ENCODE measurements around the gene LCT. TPM values are rescaled to one million over a fixed set of nuclear protein-coding genes. Genes with fewer than 3 reads are reported as not detected.
"Not testable (repeated sequence)": the region's sequence is repeated elsewhere in the genome, so short reads cannot be mapped to it uniquely, and the experiment has no call there.

The LCT gene
- total RNA-seq, 1 donor from 2014 or later = 0.64 TPM

- intact Hi-C loops (cut with micrococcal nuclease) = no loop called here
These were observed 4.1 kb downstream of the LCT start for GRCh38 chr2:135832891-135833290.

- intact Hi-C loops (cut with micrococcal nuclease) = no loop called here
These were observed 5.7 kb downstream of the LCT start for GRCh38 chr2:135831180-135831812.

- intact Hi-C loops (cut with micrococcal nuclease) = no loop called here
These were observed 7.4 kb downstream of the LCT start for GRCh38 chr2:135829378-135830135.

- intact Hi-C loops (cut with micrococcal nuclease) = no loop called here
These were observed 10.4 kb downstream of the LCT start for GRCh38 chr2:135826544-135826943.

- intact Hi-C loops (cut with micrococcal nuclease) = no loop called here
These were observed 11.3 kb downstream of the LCT start for GRCh38 chr2:135825550-135826176.

- intact Hi-C loops (cut with micrococcal nuclease) = no loop called here
These were observed 11.9 kb downstream of the LCT start for GRCh38 chr2:135825131-135825530.

- intact Hi-C loops (cut with micrococcal nuclease) = no loop called here
These were observed 14.1 kb downstream of the LCT start for GRCh38 chr2:135822855-135823254.

GRCh38 chr2:135821190-135821589 lies 15.8 kb downstream of the LCT start:
- intact Hi-C loops (cut with micrococcal nuclease) = no loop called here

GRCh38 chr2:135820003-135820618 lies 16.9 kb downstream of the LCT start:
- intact Hi-C loops (cut with micrococcal nuclease) = loop anchor here (1.0 kb wide), 3 partner anchors 56 to 564 kb away; partner anchors contain the start of gene MCM6

GRCh38 chr2:135818937-135819610 lies 17.9 kb downstream of the LCT start:
- intact Hi-C loops (cut with micrococcal nuclease) = no loop called here

GRCh38 chr2:135817951-135818350 lies 19.0 kb downstream of the LCT start:
- intact Hi-C loops (cut with micrococcal nuclease) = no loop called here

- intact Hi-C loops (cut with micrococcal nuclease) = no loop called here
These were observed 19.5 kb downstream of the LCT start for GRCh38 chr2:135817466-135817865.

- intact Hi-C loops (cut with micrococcal nuclease) = no loop called here
These were observed 21.7 kb downstream of the LCT start for GRCh38 chr2:135815269-135815668.

- intact Hi-C loops (cut with micrococcal nuclease) = no loop called here
These were observed 24.0 kb downstream of the LCT start for GRCh38 chr2:135812907-135813511.

- intact Hi-C loops (cut with micrococcal nuclease) = not testable (repeated sequence)
These were observed 29.1 kb downstream of the LCT start for GRCh38 chr2:135807874-135808273.

GRCh38 chr2:135803278-135803677 lies 33.7 kb downstream of the LCT start:
- intact Hi-C loops (cut with micrococcal nuclease) = no loop called here

GRCh38 chr2:135802350-135802749 lies 34.6 kb downstream of the LCT start:
- intact Hi-C loops (cut with micrococcal nuclease) = no loop called here

GRCh38 chr2:135800513-135801460 lies 36.2 kb downstream of the LCT start:
- intact Hi-C loops (cut with micrococcal nuclease) = no loop called here

- intact Hi-C loops (cut with micrococcal nuclease) = loop anchor here (5.0 kb wide), 1 partner anchor 57 kb away; the partner anchor contains the start of gene UBXN4
These were observed 37.2 kb downstream of the LCT start for GRCh38 chr2:135799738-135800137.

GRCh38 chr2:135798762-135799161 lies 38.2 kb downstream of the LCT start:
- intact Hi-C loops (cut with micrococcal nuclease) = loop anchor here (5.0 kb wide), 1 partner anchor 56 kb away; the partner anchor contains the start of gene UBXN4
